Coronary artery (tissue), 2 donors: ENCODE measurements around the gene TSPAN12.

Source experiments
- DNase-seq: peaks from one replicate; pipeline ENCODE4 v3.0.0-alpha.2; 2017; ENCODE audit warnings: low spot score
- H3K27ac ChIP-seq, 2 donors: fragments of 200-600 bp; sonication (generic); one replicate each; pipeline ENCODE4 v1.5.1; 2016 to 2019
- H3K4me3 ChIP-seq: fragments of 200-600 bp; sonication (generic); 2 replicates; pipeline ENCODE4 v1.5.1; 2016; ENCODE audit warnings: mild to moderate bottlenecking, moderate library complexity
- CTCF ChIP-seq: fragments of 200-600 bp; sonication (generic); IDR thresholded peaks from one replicate; pipeline ENCODE4 v1.5.1; 2019; ENCODE audit warnings: antibody characterized with exemption

Gene TSPAN12

GRCh38 chr7:120805636-120806388 is 52.1 kb downstream of the TSPAN12 start:
- Histone ChIP-seq H3K27ac (no peak overlapping the region), H3K4me3 (no peak overlapping the region)
- DNase-seq = no peak
- TF ChIP-seq CTCF = peak; percentile 79

- DNase-seq = no peak
- H3K27ac ChIP-seq = no peak overlapping the region
- no peak overlapping the region for H3K4me3 ChIP-seq
- TF ChIP-seq CTCF = no peak
Measured at GRCh38 chr7:120802751-120803150, 55.2 kb downstream of the TSPAN12 start.

- H3K27ac ChIP-seq = no peak overlapping the region
- TF ChIP-seq CTCF = no peak
- H3K4me3 ChIP-seq = no peak overlapping the region
- no peak for DNase-seq
Measured at GRCh38 chr7:120799813-120800475, 58.0 kb downstream of the TSPAN12 start.

GRCh38 chr7:120799147-120799546 is 58.8 kb downstream of the TSPAN12 start:
- Histone ChIP-seq H3K4me3 (no peak overlapping the region), H3K27ac (no peak overlapping the region)
- DNase-seq = no peak
- TF ChIP-seq CTCF = no peak

GRCh38 chr7:120797026-120797645 is 60.8 kb downstream of the TSPAN12 start:
- no peak overlapping the region for H3K4me3 ChIP-seq
- H3K27ac ChIP-seq = no peak overlapping the region
- no peak for DNase-seq
- TF ChIP-seq CTCF = no peak

- no peak overlapping the region for H3K4me3 ChIP-seq
- H3K27ac ChIP-seq = no peak overlapping the region
- no peak for TF ChIP-seq CTCF
- no peak for DNase-seq
Measured at GRCh38 chr7:120794106-120794729, 63.7 kb downstream of the TSPAN12 start.
